NB4 (cell line): Measurements from ENCODE around the gene NR1H2.

ENCODE experiments used
- CTCF ChIP-seq: IDR thresholded peaks from one replicate; pipeline ENCODE4 v1.5.1; 2012; ENCODE audit warnings: low read depth, low read length
- MAX ChIP-seq: IDR thresholded peaks from 2 replicates; pipeline ENCODE4 v1.6.1; 2011; ENCODE audit warnings: low read depth, low read length
- POLR2A ChIP-seq: IDR thresholded peaks from 2 replicates; pipeline ENCODE4 v1.6.1; 2011; ENCODE audit warnings: mild to moderate bottlenecking; ENCODE audit not compliant: insufficient read length; ENCODE audit errors: extremely low read depth

- no peak for TF ChIP-seq CTCF
- no peak for TF ChIP-seq MAX
- TF ChIP-seq POLR2A, result no peak
Observed at GRCh38 chr19:50332244-50333038, 43.8 kb upstream of the NR1H2 start.
